Breast epithelium (tissue), 4 donors: ENCODE data around the gene GNB3. TPM values are rescaled to one million over a fixed set of nuclear protein-coding genes. Genes with fewer than 3 reads are reported as not detected.

Source experiments
- DNase-seq, 2 donors: peaks; one replicate each; pipeline ENCODE4 v3.0.0-alpha.2; 2019; ENCODE audit warnings: low spot score in 2 of 2
- H3K27ac ChIP-seq, 2 donors: fragments of 200-600 bp; sonication (generic) in 1 of 2; one replicate each; pipeline ENCODE4 v1.5.1; 2016 to 2019; ENCODE audit warnings: mild to moderate bottlenecking in 1 of 2
- H3K27me3 ChIP-seq, 2 donors: fragments of 200-600 bp; sonication (generic) in 1 of 2; one replicate each; pipeline versions ENCODE4 v1.5.1 to v1.6.0; 2017 to 2019; ENCODE audit warnings: control low read depth in 1 of 2, mild to moderate bottlenecking in 1 of 2
- H3K36me3 ChIP-seq: fragments of 200-600 bp; one replicate; pipeline ENCODE4 v1.5.1; 2019
- H3K4me1 ChIP-seq, 2 donors: fragments of 200-600 bp; sonication (generic); one replicate each; pipeline ENCODE4 v1.5.1; 2016 to 2019; ENCODE audit warnings: control low read depth in 1 of 2
- H3K4me3 ChIP-seq, 3 donors: fragments of 200-600 bp; sonication (generic); 1 replicate in 2 of 3; 2 replicates in 1 of 3; pipeline ENCODE4 v1.5.1; 2016 to 2019; ENCODE audit warnings: mild to moderate bottlenecking in 3 of 3, moderate library complexity in 2 of 3
- H3K9me3 ChIP-seq, 2 donors: fragments of 200-600 bp; sonication (generic) in 1 of 2; one replicate each; pipeline ENCODE4 v1.5.1; 2016 to 2019; ENCODE audit warnings: control low read depth in 1 of 2
- CTCF ChIP-seq, 3 donors: fragments of 450-650 bp; IDR thresholded peaks; one replicate each; pipeline ENCODE4 v1.5.1; 2016 to 2017; ENCODE audit warnings: antibody characterized with exemption in 3 of 3, mild to moderate bottlenecking in 3 of 3, moderate library complexity in 3 of 3
- POLR2A ChIP-seq: fragments of 450-650 bp; IDR thresholded peaks from one replicate; pipeline ENCODE4 v1.6.1; 2016; ENCODE audit warnings: antibody characterized with exemption, mild to moderate bottlenecking, moderate library complexity
- POLR2AphosphoS5 ChIP-seq, 3 donors: sonication (generic); formaldehyde crosslinking; IDR thresholded peaks; one replicate each; pipeline ENCODE4 v1.6.1; 2017; ENCODE audit warnings: antibody characterized with exemption in 3 of 3
- intact Hi-C: fragments of 100-400 bp; cut with DNase I; formaldehyde crosslinking; loops from one replicate; pipeline ENCODE4 v1.15.1; 2023; ENCODE audit warnings: low total_unique reads
- total RNA-seq, 3 donors: library from RNA; depleted of rRNA; stranded (reverse); fragments of >200 nt; gene quantifications; one replicate each; pipeline ENCODE4 v1.1.0, GENCODE V29; 2016

The GNB3 gene
- total RNA-seq, 3 donors from 2014 or later: 0.80 to 3.3 (median 2.2) TPM

- Histone ChIP-seq H3K9me3 (no peaks in the 10 kb centered on the region), H3K4me1 (no peaks in the 10 kb centered on the region), H3K27me3 (no peaks in the 10 kb centered on the region), H3K36me3 (no peaks in the 10 kb centered on the region), H3K27ac (no peak overlapping the region), H3K4me3 (no peak overlapping the region)
- DNase-seq: no peak
- no peak for TF ChIP-seq CTCF (IDR thresholded peaks at IDR 0.05)
- TF ChIP-seq POLR2A: no peak
- TF ChIP-seq POLR2AphosphoS5 (IDR thresholded peaks at IDR 0.05): no peak
- intact Hi-C loops: no loop called here
Measured at GRCh38 chr12:6836851-6837250, 3.9 kb upstream of the GNB3 start.

GRCh38 chr12:6837370-6838060 is 3.2 kb upstream of the GNB3 start:
- DNase-seq: no peak
- H3K36me3 ChIP-seq: no peaks in the 10 kb centered on the region
- intact Hi-C loops: no loop called here
- H3K4me1 ChIP-seq: no peaks in the 10 kb centered on the region
- no peak overlapping the region for H3K27ac ChIP-seq
- no peaks in the 10 kb centered on the region for H3K27me3 ChIP-seq
- no peaks in the 10 kb centered on the region for H3K9me3 ChIP-seq
- no peak for TF ChIP-seq POLR2AphosphoS5 (IDR thresholded peaks at IDR 0.05)
- no peak for TF ChIP-seq POLR2A
- TF ChIP-seq CTCF (IDR thresholded peaks at IDR 0.05): no peak
- H3K4me3 ChIP-seq: no peak overlapping the region

GRCh38 chr12:6838854-6839253 is 1.9 kb upstream of the GNB3 start:
- H3K4me1 ChIP-seq: no peaks in the 10 kb centered on the region
- TF ChIP-seq POLR2AphosphoS5 (IDR thresholded peaks at IDR 0.05): no peak
- TF ChIP-seq CTCF (IDR thresholded peaks at IDR 0.05): no peak
- no peak for TF ChIP-seq POLR2A
- no peaks in the 10 kb centered on the region for H3K36me3 ChIP-seq
- H3K27ac ChIP-seq: no peak overlapping the region
- no peaks in the 10 kb centered on the region for H3K9me3 ChIP-seq
- intact Hi-C loops: no loop called here
- H3K27me3 ChIP-seq: no peaks in the 10 kb centered on the region
- H3K4me3 ChIP-seq: no peak overlapping the region
- no peak for DNase-seq

GRCh38 chr12:6839482-6840201 is 1.1 kb upstream of the GNB3 start:
- H3K36me3 ChIP-seq: no peaks in the 10 kb centered on the region
- DNase-seq: no peak

More at GRCh38 chr12:6839482-6840201, 1.1 kb upstream of the GNB3 start:
- intact Hi-C loops: no loop called here
- Histone ChIP-seq H3K4me3 (no peak overlapping the region), H3K27me3 (no peaks in the 10 kb centered on the region), H3K9me3 (no peaks in the 10 kb centered on the region), H3K27ac (no peak overlapping the region), H3K4me1 (no peaks in the 10 kb centered on the region)
- TF ChIP-seq POLR2A: no peak
- no peak for TF ChIP-seq CTCF (IDR thresholded peaks at IDR 0.05)
- no peak for TF ChIP-seq POLR2AphosphoS5 (IDR thresholded peaks at IDR 0.05)
